ENCODE measurements around the gene RAB11B.

GRCh38 chr19:8387688-8388611 lies 2.2 kb upstream of the RAB11B start:
- TF ChIP-seq POLR2A (IDR thresholded peaks at IDR 0.05; ENCODE audit: low read length) (no peak), GATA1 (IDR thresholded peaks at IDR 0.05; ENCODE audit: low read depth, low read length) (no peak)
